ENCODE results near the gene NXN. TPM values are rescaled to one million over a fixed set of nuclear protein-coding genes. Genes with fewer than 3 reads are reported as not detected.

NXN gene
- total RNA-seq, 2 donors from 2014 or later: 15.6 to 17.5 TPM

DNA sequence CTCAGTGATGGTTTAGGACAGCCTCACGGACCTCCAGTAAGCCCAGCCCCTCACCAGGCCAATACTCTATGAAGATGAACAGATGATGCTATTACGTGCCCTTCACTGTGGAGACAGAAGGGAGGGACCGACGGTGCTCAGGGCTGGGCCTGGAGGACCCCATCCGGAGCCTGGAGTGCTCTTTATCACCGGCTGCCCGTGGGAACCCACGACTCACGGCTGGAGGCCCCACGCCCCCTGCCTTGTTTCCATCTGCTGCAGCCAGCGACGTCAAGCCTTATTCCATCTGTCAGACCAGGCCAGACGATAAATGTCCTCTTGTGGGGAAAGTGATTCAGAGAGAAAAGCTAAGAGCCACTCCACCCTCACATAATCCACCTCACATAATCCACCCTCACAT lies 13.4 kb upstream of the NXN start:
- Histone ChIP-seq H3K9me3 (no peaks in the 10 kb centered on the region), H3K27ac (no peak overlapping the region), H3K4me3 (no peak overlapping the region), H3K27me3 (no peaks in the 10 kb centered on the region), H3K4me1 (peaks cover 0 to 10% of the 10 kb centered on the region in 2 donors), H3K36me3 (no peaks in the 10 kb centered on the region)
- TF ChIP-seq, protein P1, sequence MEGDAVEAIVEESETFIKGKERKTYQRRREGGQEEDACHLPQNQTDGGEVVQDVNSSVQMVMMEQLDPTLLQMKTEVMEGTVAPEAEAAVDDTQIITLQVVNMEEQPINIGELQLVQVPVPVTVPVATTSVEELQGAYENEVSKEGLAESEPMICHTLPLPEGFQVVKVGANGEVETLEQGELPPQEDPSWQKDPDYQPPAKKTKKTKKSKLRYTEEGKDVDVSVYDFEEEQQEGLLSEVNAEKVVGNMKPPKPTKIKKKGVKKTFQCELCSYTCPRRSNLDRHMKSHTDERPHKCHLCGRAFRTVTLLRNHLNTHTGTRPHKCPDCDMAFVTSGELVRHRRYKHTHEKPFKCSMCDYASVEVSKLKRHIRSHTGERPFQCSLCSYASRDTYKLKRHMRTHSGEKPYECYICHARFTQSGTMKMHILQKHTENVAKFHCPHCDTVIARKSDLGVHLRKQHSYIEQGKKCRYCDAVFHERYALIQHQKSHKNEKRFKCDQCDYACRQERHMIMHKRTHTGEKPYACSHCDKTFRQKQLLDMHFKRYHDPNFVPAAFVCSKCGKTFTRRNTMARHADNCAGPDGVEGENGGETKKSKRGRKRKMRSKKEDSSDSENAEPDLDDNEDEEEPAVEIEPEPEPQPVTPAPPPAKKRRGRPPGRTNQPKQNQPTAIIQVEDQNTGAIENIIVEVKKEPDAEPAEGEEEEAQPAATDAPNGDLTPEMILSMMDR (IDR thresholded peaks at IDR 0.05): no peak
- no peak for DNase-seq (ENCODE audit: low spot score)

DNA sequence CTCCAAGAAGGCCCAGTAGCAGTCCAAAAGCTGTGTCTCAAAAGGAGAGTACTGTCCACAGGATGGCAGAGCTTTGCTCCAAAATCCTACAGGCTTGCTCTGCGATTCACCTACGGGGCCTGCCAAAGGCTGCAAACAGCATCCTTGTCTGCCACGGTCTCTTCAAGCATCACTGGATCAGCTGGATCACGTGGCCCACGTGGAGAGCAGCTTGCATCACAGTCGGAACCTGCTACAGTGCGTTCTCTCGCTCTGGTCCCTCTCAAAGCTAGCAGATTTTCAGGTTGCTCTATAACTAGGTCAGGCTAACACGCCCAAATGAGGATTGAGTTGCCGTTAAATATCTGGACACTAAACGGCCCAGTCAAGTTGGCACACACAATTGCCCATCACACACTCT lies 9.0 kb upstream of the NXN start:
- no peaks in the 10 kb centered on the region for H3K9me3 ChIP-seq
- H3K27me3 ChIP-seq: no peaks in the 10 kb centered on the region
- DNase-seq (ENCODE audit: low spot score): no peak
- TF ChIP-seq, protein P1 (IDR thresholded peaks at IDR 0.05): no peak
- no peak overlapping the region for H3K4me3 ChIP-seq
- no peaks in the 10 kb centered on the region for H3K4me1 ChIP-seq
- H3K36me3 ChIP-seq: no peaks in the 10 kb centered on the region
- no peak overlapping the region for H3K27ac ChIP-seq

DNA sequence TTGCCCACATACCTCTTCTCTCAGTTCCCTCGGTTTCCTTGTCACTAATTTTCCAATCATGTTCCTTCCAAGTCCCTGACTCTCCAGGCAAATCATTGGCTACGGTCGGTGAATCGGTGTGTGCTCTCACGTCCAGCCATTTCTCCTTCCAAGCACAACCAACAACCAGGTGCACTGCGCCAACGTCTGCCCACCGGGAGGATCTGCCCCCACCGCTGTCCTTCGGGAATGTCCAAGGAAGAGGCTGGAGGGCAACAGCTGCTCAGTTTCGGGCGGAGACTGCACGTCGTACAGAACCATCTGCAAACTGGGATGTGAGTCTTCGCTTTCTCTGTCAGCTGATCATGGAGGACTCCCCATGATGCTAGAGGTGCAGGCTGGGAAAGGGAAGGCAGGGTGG lies 8.4 kb upstream of the NXN start:
- no peak overlapping the region for H3K4me3 ChIP-seq
- DNase-seq (ENCODE audit: low spot score): no peak
- no peaks in the 10 kb centered on the region for H3K36me3 ChIP-seq
- no peaks in the 10 kb centered on the region for H3K27me3 ChIP-seq
- H3K9me3 ChIP-seq: no peaks in the 10 kb centered on the region
- H3K27ac ChIP-seq: no peak overlapping the region
- TF ChIP-seq, protein P1 (IDR thresholded peaks at IDR 0.05): no peak
- no peaks in the 10 kb centered on the region for H3K4me1 ChIP-seq

DNA sequence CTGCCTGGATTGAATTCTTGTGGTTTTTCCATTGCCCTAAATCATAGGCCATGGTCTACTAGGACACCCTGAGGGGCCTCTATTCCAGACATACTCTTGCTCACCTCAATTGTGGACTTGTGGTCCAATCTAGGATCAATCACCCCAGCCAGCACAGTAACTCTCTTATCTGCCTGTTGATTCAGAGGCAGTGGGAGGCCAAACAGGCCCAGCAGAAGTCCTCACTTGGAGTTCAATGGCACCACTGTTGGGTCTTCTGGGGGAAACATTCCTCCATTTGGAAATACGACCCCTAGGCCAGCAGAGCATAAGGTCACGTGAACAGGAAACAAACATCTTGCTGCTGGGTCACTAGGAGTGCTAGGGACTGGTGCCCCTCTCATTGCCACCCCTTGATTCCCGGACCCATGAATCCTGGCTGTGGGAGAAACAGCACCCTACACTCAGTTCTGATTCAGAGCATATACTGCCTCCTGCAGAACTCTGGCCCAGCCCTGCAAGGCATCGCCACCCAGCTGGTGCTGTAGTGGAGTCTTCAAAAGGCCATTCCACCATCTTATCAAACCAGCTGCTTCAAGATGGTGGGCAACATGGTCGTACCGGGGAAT lies 6.8 kb upstream of the NXN start:
- H3K27ac ChIP-seq: no peak overlapping the region
- no peaks in the 10 kb centered on the region for H3K36me3 ChIP-seq
- H3K27me3 ChIP-seq: no peaks in the 10 kb centered on the region
- H3K4me3 ChIP-seq: no peak overlapping the region
- no peaks in the 10 kb centered on the region for H3K9me3 ChIP-seq
- TF ChIP-seq, protein P1 (IDR thresholded peaks at IDR 0.05): no peak
- H3K4me1 ChIP-seq: no peaks in the 10 kb centered on the region
- DNase-seq (ENCODE audit: low spot score): no peak

DNA sequence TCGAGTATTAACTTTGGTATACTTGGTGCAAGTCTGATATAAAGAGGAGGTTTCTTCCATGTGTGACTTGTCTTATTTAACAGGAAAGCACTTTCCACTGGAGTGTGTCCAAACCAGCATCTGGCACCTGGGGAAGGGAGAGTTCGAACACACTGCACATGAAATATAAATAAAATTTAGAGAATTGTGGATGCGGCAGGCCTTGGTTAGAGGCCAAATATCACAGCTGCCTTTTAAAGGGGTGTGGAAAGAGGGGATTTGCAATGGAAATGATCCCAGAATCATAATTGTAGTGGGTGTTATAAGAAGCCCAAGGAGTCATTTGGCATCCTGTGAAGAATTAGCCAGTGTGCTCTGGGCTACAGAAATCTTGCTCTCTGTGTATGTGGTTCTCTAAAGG lies 4.3 kb upstream of the NXN start:
- no peaks in the 10 kb centered on the region for H3K9me3 ChIP-seq
- H3K27me3 ChIP-seq: no peaks in the 10 kb centered on the region
- DNase-seq (ENCODE audit: low spot score): no peak
- TF ChIP-seq, protein P1 (IDR thresholded peaks at IDR 0.05): no peak
- H3K36me3 ChIP-seq: no peaks in the 10 kb centered on the region
- H3K27ac ChIP-seq: no peak overlapping the region
- no peak overlapping the region for H3K4me3 ChIP-seq
- H3K4me1 ChIP-seq: peaks cover 0 to 10% of the 10 kb centered on the region in 2 donors

DNA sequence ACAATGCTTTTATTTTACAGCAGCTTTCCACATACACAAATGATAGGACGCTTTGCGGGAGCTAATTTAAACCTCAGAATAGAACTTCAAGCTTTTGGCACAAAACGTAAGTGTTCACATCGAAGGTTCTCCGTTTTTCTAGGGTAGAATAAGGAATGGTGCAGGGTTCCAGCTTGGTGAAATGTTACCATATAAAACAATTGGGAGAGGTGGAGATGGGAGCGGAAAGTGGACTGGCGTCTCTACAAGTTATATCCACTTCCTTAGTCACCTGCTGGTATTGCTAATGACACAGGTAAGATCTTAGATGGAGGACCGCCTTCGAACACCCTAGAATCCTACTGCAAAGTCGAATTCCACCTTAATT lies 1.7 kb upstream of the NXN start:
- Histone ChIP-seq H3K27me3 (no peaks in the 10 kb centered on the region), H3K9me3 (no peaks in the 10 kb centered on the region), H3K4me3 (no peak overlapping the region), H3K36me3 (no peaks in the 10 kb centered on the region), H3K27ac (no peak overlapping the region), H3K4me1 (peaks cover 0 to 28% of the 10 kb centered on the region in 2 donors)
- TF ChIP-seq, protein P1 (IDR thresholded peaks at IDR 0.05): peak in 1 of 2 donors; percentile 3
- no peak for DNase-seq (ENCODE audit: low spot score)
